HG02642 (cell line): ENCODE measurements around the gene SMYD5.
"Not testable (repeated sequence)": the region's sequence is repeated elsewhere in the genome, so short reads cannot be mapped to it uniquely, and the experiment has no call there.

Source experiments
- ATAC-seq: cut with Tn5 transposase; IDR thresholded peaks from one replicate; pipeline ENCODE4 v1.9.1; 2021; ENCODE audit warnings: mild to moderate bottlenecking; ENCODE audit not compliant: unreplicated experiment, poor library complexity

SMYD5 gene

GRCh38 chr2:73257425-73258125 lies 43.5 kb downstream of the SMYD5 start:
- ATAC-seq = no peak

- no peak for ATAC-seq
These were observed 44.3 kb downstream of the SMYD5 start for GRCh38 chr2:73258186-73258912.

GRCh38 chr2:73258913-73259215 lies 44.8 kb downstream of the SMYD5 start:
- no peak for ATAC-seq

DNA sequence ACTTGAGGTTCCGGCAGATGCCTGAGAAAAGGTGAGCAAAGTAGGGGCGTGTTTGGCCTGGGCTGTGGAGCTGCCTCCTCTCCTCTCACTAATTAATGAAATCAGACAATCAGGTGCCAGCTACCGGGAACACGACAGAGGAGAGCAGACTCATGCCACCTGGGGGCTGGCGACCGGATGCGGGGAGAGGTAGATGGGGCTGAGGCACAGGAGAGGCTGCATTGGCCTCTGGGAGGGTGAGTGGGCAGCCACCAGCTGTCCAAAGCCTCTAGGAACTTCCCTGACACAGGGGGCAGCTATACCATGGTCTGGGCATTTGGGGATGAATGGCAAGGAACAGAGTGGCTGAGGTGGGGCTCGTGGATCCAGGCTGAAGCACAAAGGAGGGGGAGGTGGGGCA lies 45.2 kb downstream of the SMYD5 start:
- ATAC-seq = no peak

- no peak for ATAC-seq
These were observed 45.8 kb downstream of the SMYD5 start for GRCh38 chr2:73259704-73260337.

DNA sequence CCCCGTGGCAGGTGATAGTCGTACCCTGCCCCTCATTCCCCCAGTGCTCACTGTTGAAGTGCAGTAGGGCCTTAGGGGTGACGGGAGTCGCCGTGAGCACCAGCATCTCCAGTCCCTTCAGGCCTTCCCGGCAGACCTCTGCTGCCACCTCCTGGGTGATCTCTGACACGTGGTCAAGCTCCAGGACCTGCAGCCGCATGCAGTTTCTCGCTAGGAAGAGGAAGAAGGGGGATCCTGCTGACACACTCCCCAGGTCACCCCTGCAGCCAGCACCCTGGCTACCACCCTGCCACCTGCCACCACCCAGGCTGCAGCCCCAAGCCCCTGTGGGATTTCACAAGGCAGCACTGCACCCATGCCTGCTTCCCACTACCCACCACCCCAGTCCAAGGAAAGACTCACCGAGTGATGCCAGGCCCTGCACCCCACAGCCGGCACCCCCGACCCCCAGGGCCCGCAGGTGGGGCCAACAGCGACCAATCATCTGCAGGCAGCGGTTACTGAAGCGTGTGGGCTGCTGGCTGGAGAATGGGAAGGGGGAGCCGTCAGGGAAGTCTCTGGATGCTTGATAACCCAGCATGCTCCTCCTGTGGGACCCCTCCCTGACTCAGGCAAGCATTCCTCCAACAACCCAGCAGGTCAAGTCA lies 46.4 kb downstream of the SMYD5 start:
- no peak for ATAC-seq

GRCh38 chr2:73262108-73262651 lies 48.1 kb downstream of the SMYD5 start:
- no peak for ATAC-seq

- not testable (repeated sequence) for ATAC-seq
These were observed 48.8 kb downstream of the SMYD5 start for GRCh38 chr2:73262691-73263429.

- ATAC-seq = no peak
These were observed 49.7 kb downstream of the SMYD5 start for GRCh38 chr2:73263540-73264331.

GRCh38 chr2:73264332-73264606 lies 50.2 kb downstream of the SMYD5 start:
- no peak for ATAC-seq

GRCh38 chr2:73264783-73265182 lies 50.7 kb downstream of the SMYD5 start:
- ATAC-seq = no peak

DNA sequence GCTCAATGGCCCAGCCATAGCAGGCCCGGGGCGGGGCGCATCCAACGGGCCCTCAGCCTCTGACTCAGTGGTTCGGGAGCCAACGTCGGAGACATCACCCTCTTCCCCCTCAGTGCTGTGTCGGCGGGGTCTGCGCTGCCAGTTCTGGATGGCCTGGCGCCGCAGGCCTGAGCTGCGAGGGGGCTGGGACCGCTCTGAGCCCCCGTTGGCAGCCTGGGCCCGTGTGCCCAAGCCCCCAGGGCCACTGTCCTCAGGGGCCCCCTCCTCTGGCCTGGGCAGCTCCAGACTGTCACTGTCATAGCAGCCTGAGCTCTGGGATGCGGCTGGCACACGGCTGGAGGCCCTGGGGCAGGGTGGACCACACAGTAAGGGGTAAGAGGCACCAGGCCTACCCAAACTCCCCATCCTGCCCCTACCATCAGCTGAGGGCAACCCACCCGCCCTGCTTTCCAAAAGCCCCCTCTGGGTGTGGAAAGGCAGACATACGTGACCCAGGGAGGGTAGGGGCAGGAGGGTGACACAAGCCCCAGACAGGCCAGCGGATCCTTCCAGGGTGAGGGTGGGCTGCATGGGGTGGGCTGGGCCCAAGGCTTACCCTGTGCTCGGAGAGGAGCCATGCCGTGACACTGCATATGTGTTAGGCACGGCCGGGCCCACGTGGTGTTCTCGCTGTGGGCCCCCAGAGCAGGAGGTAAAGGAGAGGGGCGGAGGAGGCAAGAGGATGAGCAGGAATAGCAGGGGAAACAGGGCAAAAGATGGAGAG lies 51.4 kb downstream of the SMYD5 start:
- ATAC-seq = no peak

GRCh38 chr2:73266061-73266901 lies 52.2 kb downstream of the SMYD5 start:
- no peak for ATAC-seq

DNA sequence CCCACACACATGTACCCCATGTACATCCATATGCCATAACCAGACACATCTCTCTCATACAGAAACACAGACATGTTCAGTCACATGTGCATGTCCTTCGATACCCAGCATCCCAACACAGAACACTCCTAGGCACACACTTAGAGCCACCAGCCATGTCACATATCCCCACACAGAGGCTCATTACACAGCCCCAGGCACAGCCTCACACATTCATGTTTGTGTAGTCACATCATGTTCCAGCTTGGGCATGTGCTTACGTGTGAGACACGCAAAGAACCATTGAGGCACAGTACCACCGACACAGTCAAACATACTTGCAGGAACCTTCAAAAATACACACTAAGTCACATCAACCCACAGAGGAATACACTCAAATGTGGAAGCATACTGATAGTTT lies 53.0 kb downstream of the SMYD5 start:
- ATAC-seq = no peak

- ATAC-seq = no peak
These were observed 54.4 kb downstream of the SMYD5 start for GRCh38 chr2:73268366-73268829.

GRCh38 chr2:73268830-73269685 lies 55.0 kb downstream of the SMYD5 start:
- peak; percentile 66 for ATAC-seq
